ENCODE data around the gene IL1RL1.

IL1RL1 gene

GRCh38 chr2:102383722-102384121, 72.4 kb downstream of the IL1RL1 start:
- no peak for DNase-seq

GRCh38 chr2:102385522-102385921, 74.2 kb downstream of the IL1RL1 start:
- DNase-seq, result no peak

GRCh38 chr2:102386004-102386403, 74.6 kb downstream of the IL1RL1 start:
- no peak for DNase-seq

- DNase-seq, result no peak
Observed at GRCh38 chr2:102386867-102387541, 75.6 kb downstream of the IL1RL1 start.

- DNase-seq, result no peak
Observed at GRCh38 chr2:102387763-102388546, 76.6 kb downstream of the IL1RL1 start.

GRCh38 chr2:102391565-102391964, 80.2 kb downstream of the IL1RL1 start:
- DNase-seq, result no peak

- DNase-seq, result no peak
Observed at GRCh38 chr2:102392096-102392495, 80.7 kb downstream of the IL1RL1 start.

- DNase-seq, result no peak
Observed at GRCh38 chr2:102392942-102393341, 81.6 kb downstream of the IL1RL1 start.

- no peak for DNase-seq
Observed at GRCh38 chr2:102396012-102396411, 84.6 kb downstream of the IL1RL1 start.

- no peak for DNase-seq
Observed at GRCh38 chr2:102397209-102397608, 85.8 kb downstream of the IL1RL1 start.

GRCh38 chr2:102399499-102400141, 88.3 kb downstream of the IL1RL1 start:
- no peak for DNase-seq

GRCh38 chr2:102401456-102401855, 90.1 kb downstream of the IL1RL1 start:
- no peak for DNase-seq
